Activated T-helper 1 cell treated with anti-CD3 and anti-CD28 coated beads, Interleukin-2, amount 50 U/mL, for 16 hours (primary cell): Measurements from ENCODE around the gene ZNF519.

Experiments
- DNase-seq, 2 donors: peaks; one replicate each; pipeline ENCODE4 v3.0.0-alpha.2; 2020; ENCODE audit warnings: low read depth in 1 of 2, low spot score in 1 of 2

ZNF519 gene

GRCh38 chr18:14098428-14098827 is 33.8 kb downstream of the ZNF519 start:
- DNase-seq = no peak

GRCh38 chr18:14097761-14098160 is 34.5 kb downstream of the ZNF519 start:
- no peak for DNase-seq

GRCh38 chr18:14093307-14093915 is 38.8 kb downstream of the ZNF519 start:
- DNase-seq = no peak

GRCh38 chr18:14092625-14093306 is 39.5 kb downstream of the ZNF519 start:
- no peak for DNase-seq

- no peak for DNase-seq
Observed at GRCh38 chr18:14089781-14090180, 42.5 kb downstream of the ZNF519 start.

- DNase-seq = no peak
Observed at GRCh38 chr18:14089191-14089590, 43.0 kb downstream of the ZNF519 start.

- DNase-seq = no peak
Observed at GRCh38 chr18:14086458-14087231, 45.6 kb downstream of the ZNF519 start.

GRCh38 chr18:14085770-14086457 is 46.3 kb downstream of the ZNF519 start:
- no peak for DNase-seq

- DNase-seq = no peak
Observed at GRCh38 chr18:14075196-14075595, 57.0 kb downstream of the ZNF519 start.

- DNase-seq = no peak
Observed at GRCh38 chr18:14074187-14074586, 58.0 kb downstream of the ZNF519 start.

- no peak for DNase-seq
Observed at GRCh38 chr18:14053661-14054060, 78.6 kb downstream of the ZNF519 start.
